Mammary epithelial cell (primary cell): ENCODE data around the gene APOL6.

Experiments used
- EZH2 ChIP-seq: IDR thresholded peaks from 2 replicates; pipeline ENCODE4 v1.6.1; 2012; ENCODE audit warnings: low read length, inconsistent platforms, borderline replicate concordance
- TF ChIP-seq, protein P1 (sequence below), 2 donors: IDR thresholded peaks in 1 of 2; conservative IDR thresholded peaks in 1 of 2; 2 replicates each; pipeline ENCODE4 v1.5.1; 2011 to 2012; ENCODE audit warnings: inconsistent platforms in 2 of 2, low read length in 2 of 2, mild to moderate bottlenecking in 2 of 2, control low read depth in 1 of 2, low read depth in 1 of 2; ENCODE audit not compliant: insufficient read depth in 1 of 2; ENCODE audit errors: extremely low read depth in 1 of 2

DNA sequence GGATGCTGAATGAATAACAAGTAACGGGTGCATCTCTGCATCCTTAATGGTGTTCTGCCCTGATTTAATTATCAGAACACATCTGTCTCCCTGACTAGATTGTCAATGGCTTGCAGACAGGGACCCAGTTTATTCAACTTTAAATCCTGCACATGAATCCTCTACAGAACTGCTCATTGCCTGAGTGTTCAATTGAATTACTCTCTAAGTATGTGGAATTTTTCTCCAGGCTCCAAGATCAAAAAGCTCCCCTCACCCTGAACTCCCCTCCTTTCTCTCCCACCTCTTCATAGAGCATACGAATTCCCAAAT lies 42.9 kb upstream of the APOL6 start:
- TF ChIP-seq, protein P1, sequence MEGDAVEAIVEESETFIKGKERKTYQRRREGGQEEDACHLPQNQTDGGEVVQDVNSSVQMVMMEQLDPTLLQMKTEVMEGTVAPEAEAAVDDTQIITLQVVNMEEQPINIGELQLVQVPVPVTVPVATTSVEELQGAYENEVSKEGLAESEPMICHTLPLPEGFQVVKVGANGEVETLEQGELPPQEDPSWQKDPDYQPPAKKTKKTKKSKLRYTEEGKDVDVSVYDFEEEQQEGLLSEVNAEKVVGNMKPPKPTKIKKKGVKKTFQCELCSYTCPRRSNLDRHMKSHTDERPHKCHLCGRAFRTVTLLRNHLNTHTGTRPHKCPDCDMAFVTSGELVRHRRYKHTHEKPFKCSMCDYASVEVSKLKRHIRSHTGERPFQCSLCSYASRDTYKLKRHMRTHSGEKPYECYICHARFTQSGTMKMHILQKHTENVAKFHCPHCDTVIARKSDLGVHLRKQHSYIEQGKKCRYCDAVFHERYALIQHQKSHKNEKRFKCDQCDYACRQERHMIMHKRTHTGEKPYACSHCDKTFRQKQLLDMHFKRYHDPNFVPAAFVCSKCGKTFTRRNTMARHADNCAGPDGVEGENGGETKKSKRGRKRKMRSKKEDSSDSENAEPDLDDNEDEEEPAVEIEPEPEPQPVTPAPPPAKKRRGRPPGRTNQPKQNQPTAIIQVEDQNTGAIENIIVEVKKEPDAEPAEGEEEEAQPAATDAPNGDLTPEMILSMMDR (conservative IDR thresholded peaks at IDR 0.05 in 1 of 2, IDR thresholded peaks at IDR 0.05 in 1 of 2; ENCODE audit: extremely low read depth in 1 of 2, insufficient read depth in 1 of 2, low read depth in 1 of 2, low read length in 2 of 2): no peak
- TF ChIP-seq EZH2: no peak
